ENCODE results near the gene SHC3. TPM values are rescaled to one million over a fixed set of nuclear protein-coding genes. Genes with fewer than 3 reads are reported as not detected.

Gene SHC3
- total and polyA plus RNA-seq, 8 donors: 0.15 to 1.7 (median 1.0) TPM

GRCh38 chr9:88978034-88978433 is 200.6 kb downstream of the SHC3 start:
- H3K4me3 ChIP-seq: no peak overlapping the region
- TF ChIP-seq EP300 (IDR thresholded peaks at IDR 0.05): no peak
- TF ChIP-seq, protein P1, sequence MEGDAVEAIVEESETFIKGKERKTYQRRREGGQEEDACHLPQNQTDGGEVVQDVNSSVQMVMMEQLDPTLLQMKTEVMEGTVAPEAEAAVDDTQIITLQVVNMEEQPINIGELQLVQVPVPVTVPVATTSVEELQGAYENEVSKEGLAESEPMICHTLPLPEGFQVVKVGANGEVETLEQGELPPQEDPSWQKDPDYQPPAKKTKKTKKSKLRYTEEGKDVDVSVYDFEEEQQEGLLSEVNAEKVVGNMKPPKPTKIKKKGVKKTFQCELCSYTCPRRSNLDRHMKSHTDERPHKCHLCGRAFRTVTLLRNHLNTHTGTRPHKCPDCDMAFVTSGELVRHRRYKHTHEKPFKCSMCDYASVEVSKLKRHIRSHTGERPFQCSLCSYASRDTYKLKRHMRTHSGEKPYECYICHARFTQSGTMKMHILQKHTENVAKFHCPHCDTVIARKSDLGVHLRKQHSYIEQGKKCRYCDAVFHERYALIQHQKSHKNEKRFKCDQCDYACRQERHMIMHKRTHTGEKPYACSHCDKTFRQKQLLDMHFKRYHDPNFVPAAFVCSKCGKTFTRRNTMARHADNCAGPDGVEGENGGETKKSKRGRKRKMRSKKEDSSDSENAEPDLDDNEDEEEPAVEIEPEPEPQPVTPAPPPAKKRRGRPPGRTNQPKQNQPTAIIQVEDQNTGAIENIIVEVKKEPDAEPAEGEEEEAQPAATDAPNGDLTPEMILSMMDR (IDR thresholded peaks at IDR 0.05): no peak
- no peak for TF ChIP-seq POLR2AphosphoS5 (IDR thresholded peaks at IDR 0.05)
- no peak for TF ChIP-seq POLR2A (IDR thresholded peaks at IDR 0.05)
- peak in 1 of 2 donors; percentile 47 for DNase-seq
- intact Hi-C loops (cut with DNase I; ENCODE audit: low total_unique reads): no loop called here
- no peaks in the 10 kb centered on the region for H3K27me3 ChIP-seq
- no peaks in the 10 kb centered on the region for H3K4me1 ChIP-seq
- no peak overlapping the region for H3K27ac ChIP-seq
- peaks cover 0 to 3% (median 0%) of the 10 kb centered on the region in 4 donors for H3K9me3 ChIP-seq
- no peaks in the 10 kb centered on the region for H3K36me3 ChIP-seq
- WGBS, 5 donors: 63 to 80% (median 71%) methylated on average over 5 of the region's 5 CpGs

DNA sequence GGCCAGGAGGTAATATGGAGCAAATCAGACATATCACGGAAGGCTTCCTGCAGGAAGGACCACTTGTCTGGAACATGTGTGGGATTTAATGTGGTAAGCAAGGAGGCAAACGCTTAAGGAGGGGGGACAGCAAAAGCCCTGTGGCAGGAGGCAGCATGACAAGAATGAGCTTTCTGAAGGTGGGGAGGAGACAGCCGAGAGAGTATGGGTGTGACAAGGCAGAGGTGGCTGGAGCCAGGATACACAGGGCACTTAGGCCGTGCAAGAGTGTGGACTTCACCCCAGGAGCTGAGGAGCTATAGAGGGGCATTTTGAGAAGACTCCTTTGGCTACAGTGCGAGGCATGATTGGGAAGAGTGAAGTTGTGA is 201.7 kb downstream of the SHC3 start:
- Histone ChIP-seq H3K27me3 (no peaks in the 10 kb centered on the region), H3K36me3 (no peaks in the 10 kb centered on the region), H3K4me1 (no peaks in the 10 kb centered on the region), H3K4me3 (no peak overlapping the region), H3K27ac (no peak overlapping the region), H3K9me3 (peaks cover 0 to 8% (median 0%) of the 10 kb centered on the region in 4 donors)
- TF ChIP-seq POLR2AphosphoS5 (IDR thresholded peaks at IDR 0.05): no peak
- TF ChIP-seq, protein P1 (IDR thresholded peaks at IDR 0.05): no peak
- no peak for TF ChIP-seq EP300 (IDR thresholded peaks at IDR 0.05)
- no peak for TF ChIP-seq POLR2A (IDR thresholded peaks at IDR 0.05)
- WGBS, 5 donors: 88 to 96% (median 93%) methylated on average over 5 of the region's 5 CpGs
- no peak for DNase-seq
- intact Hi-C loops (cut with DNase I; ENCODE audit: low total_unique reads): no loop called here

DNA sequence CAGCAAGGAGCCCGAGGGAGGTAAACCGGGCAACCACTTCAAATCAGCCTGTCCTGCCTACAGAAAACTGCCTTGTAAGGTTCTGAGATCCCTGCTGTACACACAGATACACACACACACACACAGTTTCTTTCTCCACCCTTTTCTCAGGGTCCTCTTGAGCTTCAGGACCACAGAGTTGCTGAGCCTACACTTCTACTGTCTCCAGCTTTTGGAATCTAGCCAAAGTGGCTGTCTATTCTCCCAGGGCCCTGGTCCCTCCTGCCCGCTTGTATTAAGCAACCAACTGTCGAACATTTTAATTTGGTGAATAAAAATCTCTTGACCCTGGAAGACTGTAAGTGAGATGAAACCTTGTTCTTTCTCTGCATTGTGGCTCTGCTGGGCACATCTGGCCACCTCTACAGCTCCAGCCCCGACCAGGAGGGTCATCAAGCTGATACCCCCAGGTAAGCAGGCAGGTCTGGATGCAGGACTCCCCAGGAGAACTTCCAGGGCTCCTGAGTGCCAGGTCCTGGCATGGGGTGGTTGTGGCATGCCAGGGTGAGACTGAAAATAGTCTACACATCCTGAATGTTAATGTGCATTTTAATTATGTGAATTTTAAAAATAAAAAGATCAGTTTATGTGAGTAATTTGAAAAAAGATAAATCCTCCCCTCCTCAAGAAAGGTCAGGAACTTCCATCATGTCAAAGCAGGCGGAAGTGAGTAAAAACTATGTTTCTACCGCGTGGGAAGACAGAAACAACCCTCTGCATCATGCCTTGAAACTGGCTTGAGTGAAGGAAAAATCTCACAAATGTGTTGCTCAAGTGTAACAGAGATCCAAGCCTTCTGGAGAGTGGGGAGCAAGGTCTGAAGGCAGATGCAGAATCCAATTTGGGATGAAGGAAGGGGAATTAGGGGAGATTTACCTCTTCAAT is 202.4 kb downstream of the SHC3 start:
- intact Hi-C loops (cut with DNase I; ENCODE audit: low total_unique reads): no loop called here
- 70 to 80% (median 73%) methylated on average over 8 of the region's 8 CpGs for WGBS, 5 donors
- TF ChIP-seq EP300 (IDR thresholded peaks at IDR 0.05) (no peak), POLR2AphosphoS5 (IDR thresholded peaks at IDR 0.05) (no peak)
- TF ChIP-seq, protein P1 (IDR thresholded peaks at IDR 0.05): no peak
- Histone ChIP-seq H3K27ac (no peak overlapping the region), H3K36me3 (no peaks in the 10 kb centered on the region), H3K4me3 (no peak overlapping the region), H3K27me3 (no peaks in the 10 kb centered on the region), H3K4me1 (no peaks in the 10 kb centered on the region), H3K9me3 (peaks cover 0 to 8% (median 0%) of the 10 kb centered on the region in 4 donors)
- no peak for DNase-seq

- WGBS, 5 donors: 76 to 94% (median 82%) methylated on average over 7 of the region's 7 CpGs
- no peak for DNase-seq
- Histone ChIP-seq H3K9me3 (peaks cover 0 to 8% (median 0%) of the 10 kb centered on the region in 4 donors), H3K27me3 (no peaks in the 10 kb centered on the region), H3K36me3 (no peaks in the 10 kb centered on the region), H3K27ac (no peak overlapping the region), H3K4me3 (no peak overlapping the region), H3K4me1 (no peaks in the 10 kb centered on the region)
- TF ChIP-seq EP300 (IDR thresholded peaks at IDR 0.05): no peak
- TF ChIP-seq, protein P1 (IDR thresholded peaks at IDR 0.05): no peak
- no peak for TF ChIP-seq POLR2AphosphoS5 (IDR thresholded peaks at IDR 0.05)
- TF ChIP-seq POLR2A (IDR thresholded peaks at IDR 0.05): no peak
- intact Hi-C loops (cut with DNase I; ENCODE audit: low total_unique reads): no loop called here
Measured at GRCh38 chr9:88974641-88975040, 204.0 kb downstream of the SHC3 start.

Measured in stomach (tissue), 9 donors.